MV-4-11 (cell line): ENCODE results near the gene EFNA1.
A peak's percentile ranks its signal among the peaks of the same experiment; 100 is the strongest.
"Not testable (repeated sequence)": the region's sequence is repeated elsewhere in the genome, so short reads cannot be mapped to it uniquely, and the experiment has no call there.

Experiments used
- DNase-seq: peaks from one replicate; lab custom pipeline; 2025; lab: John Stamatoyannopoulos, UW

EFNA1 gene

DNA sequence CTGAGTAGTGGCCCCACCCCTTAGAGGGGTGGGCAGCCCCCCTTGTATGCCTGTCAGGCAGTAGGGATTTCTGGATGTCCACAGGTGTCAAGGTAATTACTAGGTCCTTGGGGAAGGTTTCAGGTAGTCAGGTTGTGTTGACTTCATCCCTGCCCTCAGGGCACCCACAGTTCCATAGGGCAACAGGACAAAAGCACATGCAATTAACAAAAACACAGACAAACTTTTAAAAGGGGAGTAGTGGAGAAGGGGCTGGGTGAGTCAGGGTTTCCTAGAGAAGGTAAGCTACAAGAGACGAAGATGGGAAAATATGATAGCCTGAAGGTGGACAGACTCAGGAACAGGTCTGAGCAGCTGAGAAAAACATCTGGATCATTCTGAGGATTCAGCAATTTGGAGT, 31.3 kb downstream of the EFNA1 start:
- DNase-seq = no peak

DNA sequence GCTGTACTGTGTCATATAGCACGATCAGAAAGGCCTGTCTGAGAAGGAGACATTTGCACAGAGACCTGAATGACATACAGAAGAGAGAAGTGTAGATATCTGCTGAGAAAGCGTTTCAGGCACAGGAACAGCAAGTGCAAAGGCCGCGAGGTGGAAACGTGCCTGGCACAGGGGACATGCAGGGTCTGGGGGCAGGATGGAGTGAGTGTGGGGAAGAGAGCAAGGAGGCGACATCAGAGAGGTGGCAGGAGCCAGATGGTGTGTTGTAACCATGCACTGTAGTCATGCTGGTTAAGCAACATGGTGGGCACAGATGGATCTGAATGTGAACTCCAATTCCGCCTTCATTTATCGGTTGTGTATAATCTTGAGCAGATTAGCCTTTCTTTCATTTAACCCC, 32.5 kb downstream of the EFNA1 start:
- DNase-seq = peak; percentile 18

DNA sequence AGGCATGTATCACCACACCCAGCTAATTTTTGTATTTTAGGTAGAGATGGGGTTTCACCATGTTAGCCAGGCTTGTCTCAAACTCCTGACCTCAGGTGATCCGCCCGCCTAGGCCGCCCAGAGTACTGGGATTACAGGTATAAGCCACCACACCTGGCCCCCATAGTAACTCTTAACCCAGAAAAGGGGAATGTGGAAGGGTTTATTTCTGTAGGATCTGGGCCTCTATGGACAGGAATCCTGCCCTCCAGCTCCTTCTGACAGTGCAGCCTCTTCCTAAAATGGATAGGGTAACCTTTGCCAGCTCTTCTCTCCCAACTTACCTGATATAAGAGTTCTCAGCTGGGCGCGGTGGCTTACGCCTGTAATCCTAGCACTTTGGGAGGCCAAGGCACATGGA, 35.0 kb downstream of the EFNA1 start:
- DNase-seq = not testable (repeated sequence)

DNA sequence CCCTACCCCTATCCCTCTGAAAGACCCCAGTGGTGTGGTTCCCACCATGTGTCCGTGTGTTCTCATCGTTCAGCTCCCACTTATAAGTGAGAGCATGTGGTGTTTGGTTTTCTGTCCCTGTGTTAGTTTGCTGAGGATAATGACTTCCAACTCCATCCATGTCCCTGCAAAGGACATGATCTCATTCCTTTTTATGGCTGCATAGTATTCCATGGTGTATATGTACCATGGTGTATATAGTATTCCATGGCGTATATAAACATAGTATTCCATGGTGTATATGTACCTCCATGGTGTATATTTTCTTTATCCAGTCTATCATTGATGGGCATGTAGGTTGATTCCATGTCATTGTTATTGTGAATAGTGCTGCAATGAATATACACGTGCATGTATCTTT, 36.1 kb downstream of the EFNA1 start:
- not testable (repeated sequence) for DNase-seq

DNA sequence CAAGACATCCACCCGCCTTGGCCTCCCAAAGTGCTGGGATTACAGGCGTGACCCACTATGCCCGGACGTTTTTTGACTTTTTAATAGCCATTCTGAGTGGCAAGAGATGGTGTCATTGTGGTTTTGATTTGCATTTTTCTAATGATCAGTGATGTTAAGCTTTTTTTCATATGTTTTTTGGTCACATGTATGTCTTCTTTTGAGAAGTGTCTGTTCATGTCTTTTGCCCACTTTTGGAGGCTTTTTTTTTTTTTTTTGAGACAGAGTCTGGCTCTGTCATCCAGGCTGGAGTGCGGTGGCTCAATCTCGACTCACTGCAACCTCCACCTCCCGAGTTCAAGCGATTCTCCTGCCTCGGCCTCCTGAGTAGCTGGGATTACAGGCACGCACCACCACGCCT, 36.9 kb downstream of the EFNA1 start:
- not testable (repeated sequence) for DNase-seq

DNA sequence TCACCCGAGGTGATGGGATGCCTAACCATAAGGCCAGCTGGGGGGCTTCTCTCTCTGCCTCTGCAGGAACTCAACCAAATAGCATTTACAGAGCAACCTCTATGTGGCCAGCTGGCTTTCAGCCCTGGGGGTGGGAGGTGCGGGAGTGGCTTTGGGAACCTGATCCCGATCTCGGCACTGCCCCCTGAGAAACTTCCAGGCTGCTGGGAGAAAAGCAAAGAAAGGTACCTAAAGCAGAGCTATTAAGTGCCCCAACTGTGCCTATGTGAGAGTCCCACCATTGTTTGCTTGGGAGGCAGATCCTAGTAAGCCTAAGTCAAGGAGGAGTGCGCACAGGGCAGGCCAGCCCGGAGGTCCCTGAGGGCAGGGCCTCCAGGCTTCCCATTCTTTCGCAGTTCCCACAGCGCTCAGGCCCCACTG, 38.4 kb downstream of the EFNA1 start:
- no peak for DNase-seq

DNA sequence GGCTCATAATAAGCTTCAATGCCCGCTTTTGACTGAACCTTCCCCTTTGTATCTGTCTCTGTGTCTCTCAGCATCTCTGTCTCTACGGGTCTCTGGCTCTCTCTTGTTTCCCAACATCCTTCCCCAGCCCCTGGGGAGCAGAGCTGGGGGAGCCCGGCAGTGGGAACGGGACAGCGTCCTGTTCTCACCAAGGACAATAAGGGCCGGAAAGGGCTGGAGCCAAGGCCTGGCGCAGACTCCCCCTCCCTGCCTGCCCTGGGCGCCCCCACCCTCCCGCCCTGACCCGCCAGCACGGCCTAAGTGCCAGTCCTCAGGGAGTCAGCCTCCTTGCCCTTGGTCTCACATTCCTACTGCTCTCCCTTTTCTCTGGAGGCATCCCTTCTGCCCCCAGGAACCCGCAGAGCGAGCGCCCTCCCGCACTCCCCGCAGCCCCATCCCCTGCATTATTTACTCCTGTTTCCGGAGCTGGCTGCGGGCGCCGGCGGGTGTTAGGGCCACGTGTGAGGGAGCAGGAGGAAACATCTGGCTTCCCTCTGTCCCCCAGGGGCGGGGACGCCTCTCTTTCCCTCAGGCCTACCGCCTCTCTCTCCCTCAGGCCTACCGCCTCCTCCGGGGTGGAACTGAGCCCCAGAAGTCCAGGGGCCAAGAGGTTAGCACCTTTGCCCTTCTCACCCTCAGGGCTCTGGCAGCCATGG, 38.9 kb downstream of the EFNA1 start:
- peak; percentile 61 for DNase-seq

DNA sequence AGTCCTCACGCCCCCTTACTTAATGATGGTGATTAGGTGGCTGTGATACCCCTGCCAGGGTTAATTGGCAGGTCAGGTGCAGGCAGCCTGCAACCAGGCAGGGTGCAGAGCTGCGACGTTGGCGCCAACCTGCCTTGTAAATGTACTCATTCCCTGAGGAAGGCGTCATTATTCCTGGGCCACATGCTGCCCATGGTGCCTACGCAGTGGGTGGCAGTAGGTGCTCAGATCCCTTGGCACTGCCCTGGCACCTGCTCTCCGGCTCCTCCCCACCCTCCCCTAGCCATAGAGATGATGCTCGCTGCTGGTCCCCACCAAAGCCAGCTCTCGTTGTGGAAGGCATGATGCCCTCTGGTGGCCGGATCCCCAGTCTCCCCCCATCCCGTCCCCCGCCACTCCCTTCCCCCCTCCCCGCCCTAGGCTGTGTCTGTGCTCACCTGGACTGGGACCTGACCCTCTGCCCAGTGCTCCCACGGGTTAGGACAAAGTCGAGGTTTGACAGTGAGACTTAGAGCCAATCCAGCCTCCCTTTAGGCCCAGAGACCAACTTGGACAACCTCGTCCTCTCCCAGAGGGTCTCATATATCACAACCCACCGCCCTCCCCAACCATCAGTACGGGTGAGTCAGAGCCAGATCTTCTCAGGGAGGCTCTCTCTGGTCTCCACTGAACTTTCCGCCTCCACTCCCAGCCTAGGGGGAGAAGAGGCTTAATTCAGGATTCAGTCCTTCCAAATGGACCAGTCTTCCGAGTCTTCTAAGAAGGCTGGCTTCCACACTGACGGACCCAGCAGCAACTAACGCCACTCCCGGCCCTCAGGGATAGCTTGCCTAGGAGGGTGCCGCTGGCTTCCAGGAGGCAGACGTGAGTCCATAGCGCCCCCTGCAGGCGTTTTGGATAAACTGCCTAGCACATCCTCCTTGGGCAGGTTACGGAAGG, 39.8 kb downstream of the EFNA1 start:
- DNase-seq = peak; percentile 76

DNA sequence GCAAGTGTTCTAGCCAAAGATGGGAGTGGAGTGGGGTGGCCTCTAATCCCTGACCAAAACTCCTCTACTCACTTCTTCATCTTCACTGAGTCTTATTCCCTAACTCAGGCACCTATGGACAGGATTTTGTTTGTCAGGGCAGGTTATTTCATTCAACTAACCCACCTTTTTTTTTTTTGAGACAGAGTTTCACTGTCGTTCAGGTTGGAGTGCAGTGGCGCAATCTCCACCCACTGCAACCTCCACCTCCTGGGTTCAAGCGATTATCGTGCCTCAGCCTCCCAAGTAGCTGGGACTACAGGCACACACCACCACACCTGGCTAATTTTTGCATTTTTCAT, 40.4 kb downstream of the EFNA1 start:
- not testable (repeated sequence) for DNase-seq

DNA sequence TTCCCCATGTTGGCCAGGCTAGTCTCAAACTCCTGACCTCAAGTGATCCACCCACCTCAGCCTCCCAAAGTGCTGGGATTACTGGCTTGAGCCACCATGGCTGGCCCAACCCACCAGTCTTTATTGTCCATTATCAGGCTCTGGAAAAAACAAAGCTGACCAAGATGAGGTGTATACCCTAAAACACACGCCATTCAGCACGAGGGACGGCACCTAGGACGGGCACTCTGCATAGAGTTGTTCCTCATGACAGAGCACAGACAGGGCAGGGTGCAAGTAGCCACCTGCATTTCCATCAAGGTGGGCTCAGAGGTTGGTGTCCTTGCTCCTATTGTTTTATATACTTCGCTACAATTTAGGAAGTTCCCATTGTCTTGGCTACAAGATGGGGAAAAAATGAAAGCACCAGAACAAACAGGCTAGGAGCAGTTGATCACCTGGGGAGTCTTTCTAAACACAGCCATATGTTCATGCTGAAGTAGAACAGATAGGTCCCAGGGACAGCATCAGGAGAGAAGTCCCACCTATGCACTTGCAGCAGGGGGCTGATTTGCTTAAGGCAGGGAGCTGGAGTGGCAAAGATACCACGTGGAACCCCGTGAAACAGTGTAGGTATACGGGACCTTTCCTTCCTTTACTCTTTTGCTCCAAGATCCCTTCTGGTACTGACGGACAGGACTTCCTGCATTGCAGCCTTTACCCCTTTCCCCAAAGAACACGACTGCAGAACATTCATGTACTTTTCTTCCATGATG, 41.0 kb downstream of the EFNA1 start:
- DNase-seq = no peak

DNA sequence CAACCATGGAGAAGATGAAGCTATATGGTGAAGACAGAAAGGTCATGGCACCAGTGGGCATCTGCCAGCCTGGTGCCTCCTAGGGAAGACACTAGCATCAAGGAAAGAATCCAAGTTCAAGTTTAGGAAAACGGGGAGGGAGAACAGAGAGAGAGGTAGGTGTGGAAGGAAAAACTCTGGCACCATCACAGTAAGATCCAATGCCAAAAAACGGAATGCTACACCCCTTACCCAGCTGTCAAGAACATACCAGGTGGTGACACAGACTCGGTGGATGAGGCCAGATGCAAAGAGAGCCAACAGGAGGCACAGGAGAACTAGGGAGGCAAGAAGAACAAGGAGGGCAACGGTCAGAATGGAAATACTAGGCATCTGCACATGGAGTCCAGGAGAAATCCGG, 41.9 kb downstream of the EFNA1 start:
- no peak for DNase-seq

DNA sequence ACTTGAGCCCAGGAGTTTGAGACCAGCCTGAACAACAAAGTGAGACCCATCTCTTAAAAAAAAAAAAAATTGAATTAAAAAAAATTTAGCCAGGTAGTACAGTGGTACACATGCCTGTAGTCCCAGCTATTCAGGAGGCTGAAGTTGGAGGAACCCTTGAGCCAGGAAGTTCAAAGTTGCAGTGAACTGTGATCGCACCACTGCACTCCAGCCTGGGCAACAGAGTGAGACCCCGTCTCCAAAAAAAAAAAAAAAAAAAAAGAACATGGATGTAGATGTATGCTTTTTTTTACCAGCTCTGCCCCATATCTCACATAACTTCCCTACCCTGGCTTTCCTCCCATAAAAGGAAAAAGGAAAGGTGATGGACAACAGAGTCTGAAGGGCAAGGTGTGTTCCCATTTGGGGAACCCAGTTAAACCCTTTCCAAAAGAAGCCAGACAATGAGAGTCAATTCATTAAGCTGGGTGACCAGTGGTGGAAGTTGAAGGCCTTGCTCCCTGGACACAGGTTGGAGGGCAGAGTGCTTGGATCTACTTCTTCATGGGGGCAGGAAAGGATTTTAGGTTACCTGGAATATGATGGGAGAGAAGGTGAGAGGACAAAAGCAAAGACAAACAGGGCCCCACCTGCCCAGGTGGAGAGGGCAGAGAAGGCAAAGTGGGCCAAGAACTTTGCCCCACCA, 42.6 kb downstream of the EFNA1 start:
- DNase-seq = no peak

DNA sequence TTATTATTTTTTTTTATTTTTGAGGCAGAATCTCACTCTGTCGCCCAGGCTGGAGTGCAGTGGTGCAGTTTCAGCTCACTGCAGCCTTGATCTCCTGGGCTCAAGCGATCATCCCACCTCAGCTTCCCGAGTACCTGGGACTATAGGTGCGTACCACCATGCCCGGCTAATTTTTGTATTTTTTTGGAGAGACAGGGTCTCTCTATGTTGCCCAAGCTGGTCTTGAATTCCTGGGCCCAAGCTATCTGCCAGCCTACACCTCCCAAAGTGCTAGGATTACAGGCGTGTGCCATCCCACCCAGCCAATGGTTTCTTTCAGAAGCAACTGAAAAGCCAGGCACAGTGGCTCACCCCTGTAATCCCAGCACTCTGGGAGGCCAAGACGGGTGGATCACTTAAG, 43.1 kb downstream of the EFNA1 start:
- DNase-seq = no peak

DNA sequence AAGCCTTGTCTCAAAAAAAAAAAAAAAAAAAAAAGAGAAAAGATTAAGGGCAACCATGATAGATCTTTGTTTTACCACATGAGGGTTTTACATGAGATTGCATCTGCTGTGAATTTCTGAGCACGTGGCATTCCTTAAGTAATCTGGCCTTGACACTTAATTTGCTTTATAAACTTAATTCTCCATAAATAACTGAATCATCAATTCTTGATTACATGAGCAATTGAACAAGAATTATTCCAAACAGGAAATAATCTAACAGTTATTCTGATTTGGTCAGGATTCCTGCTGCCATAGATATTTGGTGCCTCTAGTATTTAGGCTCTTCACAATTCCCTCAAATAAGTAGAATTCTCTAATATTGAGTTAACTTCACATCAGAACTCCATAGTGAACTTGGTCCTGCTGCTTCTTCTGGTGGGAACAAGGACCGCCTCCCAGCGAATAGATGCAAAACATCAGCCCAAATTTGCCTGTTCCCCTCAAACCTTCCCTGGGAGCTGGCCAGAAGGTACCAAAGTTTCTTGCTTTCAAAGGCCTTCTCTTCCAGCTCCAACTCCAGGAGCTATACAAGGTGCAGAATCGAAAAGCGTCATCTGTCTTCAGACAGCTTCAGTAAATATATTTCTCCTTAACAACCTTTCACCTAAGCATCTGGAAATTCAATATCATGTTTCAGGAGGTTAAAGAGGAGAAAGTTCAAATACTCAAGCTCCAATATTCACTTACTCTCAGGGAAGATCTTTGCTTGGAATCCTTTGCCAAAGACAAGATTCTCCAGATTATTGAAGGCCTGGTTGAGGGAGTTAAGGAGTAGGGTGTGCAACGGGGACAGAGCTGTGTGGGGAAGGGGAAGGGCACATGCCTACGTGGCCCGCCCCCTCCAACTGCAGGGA, 44.4 kb downstream of the EFNA1 start:
- no peak for DNase-seq

DNA sequence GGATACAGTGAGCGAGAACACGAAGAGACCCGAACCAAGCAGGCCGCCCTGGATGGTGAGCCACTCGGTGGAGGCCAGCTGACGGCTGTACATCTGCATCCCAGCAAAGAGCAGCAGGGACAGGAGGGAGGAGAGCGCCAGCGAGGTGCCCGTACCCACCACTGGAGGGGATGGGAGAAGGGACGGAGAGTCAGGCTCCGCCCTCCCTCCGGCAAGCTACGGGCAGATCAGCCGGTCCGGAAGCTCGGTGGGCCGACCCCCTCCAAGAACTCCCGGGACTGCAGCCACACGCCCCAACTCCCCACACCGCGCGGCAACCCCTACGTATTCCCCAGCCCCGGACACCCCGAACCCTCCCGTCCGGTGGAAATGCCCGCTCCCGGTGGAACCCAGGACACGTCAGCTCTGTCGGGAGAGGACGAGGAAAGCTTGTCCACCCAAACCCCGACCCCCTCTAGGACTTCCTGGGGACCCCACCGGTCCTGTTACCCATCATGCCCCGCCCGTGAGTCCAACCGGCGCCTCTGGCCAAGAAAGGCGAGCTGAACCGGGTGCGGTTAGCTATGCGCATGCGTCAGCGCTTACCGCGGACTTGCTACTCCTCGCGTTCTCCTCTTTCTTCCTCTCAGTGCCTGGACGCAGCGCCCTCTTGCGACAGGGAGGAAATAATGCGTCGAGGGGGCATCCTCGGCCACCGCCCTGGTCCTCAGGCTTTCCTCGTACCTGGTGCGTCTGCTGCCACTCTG, 45.2 kb downstream of the EFNA1 start, which contains the start of gene KRTCAP2:
KRTCAP2 (minus strand) TSS at position 573 of the 746 bp plus-strand sequence; CDS start at position 493, 80 bp downstream.
- peak; percentile 95 for DNase-seq

DNA sequence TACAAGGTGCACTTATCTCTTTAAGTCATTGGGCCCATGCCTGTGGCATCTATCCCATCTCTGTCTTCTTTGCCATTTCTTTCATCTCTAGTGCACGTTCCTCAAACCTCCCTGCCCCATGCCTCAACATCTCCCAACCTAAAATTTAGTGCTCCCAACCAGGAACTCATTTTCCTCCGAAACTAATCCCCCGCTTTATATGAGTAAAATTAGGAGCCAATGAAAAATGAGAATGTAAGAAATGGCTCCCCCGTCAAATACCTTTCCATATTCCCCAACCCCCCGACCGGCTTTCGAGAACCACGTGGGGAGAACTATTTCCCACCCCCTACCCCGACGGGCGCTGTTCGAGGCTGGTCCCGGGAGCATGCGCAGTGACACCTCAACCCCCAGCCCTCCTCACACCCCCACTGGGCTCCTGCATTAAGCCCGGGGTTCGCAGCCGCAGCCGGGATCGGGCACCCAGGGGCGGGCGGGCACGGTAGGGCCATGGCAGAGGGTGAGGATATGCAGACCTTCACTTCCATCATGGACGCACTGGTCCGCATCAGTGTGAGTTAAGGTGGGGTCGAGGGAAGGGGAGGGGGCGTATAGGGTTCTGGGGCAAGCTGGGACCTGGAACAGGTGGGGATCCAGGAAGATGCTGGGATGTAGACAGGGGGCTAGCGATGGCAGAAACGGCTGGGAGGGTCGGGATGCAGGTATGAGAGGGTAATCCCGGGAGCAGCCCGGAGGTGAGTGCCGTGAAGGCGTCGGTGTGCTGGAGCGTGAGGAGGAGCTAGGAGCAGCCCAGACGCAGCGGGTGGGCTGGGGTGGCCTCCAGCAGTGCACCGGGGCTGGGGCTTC, 46.0 kb downstream of the EFNA1 start, which contains the start of gene TRIM46:
TRIM46 (plus strand) TSS at position 372 of the 846 bp plus-strand sequence; CDS start at position 490, 118 bp downstream.
- no peak for DNase-seq

DNA sequence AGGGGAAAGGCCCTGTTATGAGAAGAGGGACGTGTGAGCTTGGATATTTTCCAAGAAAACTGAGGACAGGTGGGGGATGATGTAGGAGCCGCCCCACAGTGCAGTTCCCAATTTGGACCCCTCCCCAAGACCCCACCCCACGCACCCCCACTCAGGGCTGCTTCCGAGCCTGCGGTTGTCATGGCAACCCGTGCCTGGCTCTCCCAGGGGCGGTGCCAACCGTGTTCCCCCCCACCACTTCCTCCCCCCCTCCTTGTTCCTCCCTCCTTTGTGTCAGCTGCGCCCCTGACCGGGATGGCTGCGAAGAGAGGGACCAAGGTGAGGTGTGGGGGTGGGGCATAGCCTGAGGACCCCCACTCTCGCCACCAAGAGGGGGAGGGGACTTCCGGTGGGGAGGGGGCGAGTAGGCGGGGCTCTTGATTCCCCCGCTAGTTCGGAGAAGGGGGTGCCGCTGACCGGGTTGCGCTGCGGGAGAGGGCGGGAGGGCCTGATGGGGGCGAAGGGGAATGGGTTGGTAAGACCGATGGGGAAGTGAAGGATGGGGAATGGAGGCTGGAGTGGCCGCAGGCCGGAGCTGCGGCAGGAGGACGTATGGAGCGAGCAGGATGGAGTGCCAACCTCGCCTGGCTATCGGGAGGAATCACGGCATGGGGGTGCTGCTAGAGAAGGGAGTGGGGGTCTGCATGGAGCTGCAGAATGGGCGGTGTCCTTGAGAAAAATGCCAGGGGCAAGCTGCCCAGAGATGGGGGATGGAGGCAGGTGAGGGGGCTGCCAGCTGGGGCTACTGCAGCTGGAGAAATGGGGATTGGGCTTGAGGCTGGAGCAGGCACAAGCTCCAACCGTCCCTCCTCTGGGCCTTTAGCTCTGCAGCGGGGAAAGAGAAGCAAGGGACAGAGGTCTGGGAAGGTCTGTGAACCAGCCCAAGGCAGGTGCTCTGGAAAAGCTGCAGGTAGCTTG, 46.9 kb downstream of the EFNA1 start:
- DNase-seq = no peak
